Stomach (tissue), 4 donors: ENCODE results near the gene CDYL.

Source experiments
- CTCF ChIP-seq, 7 experiments: fragments of 450-650 bp in 4 of 7; fragments of 200-600 bp in 3 of 7; sonication (generic) in 3 of 7; IDR thresholded peaks; one replicate each; pipeline ENCODE4 v1.5.1; 2016 to 2019; ENCODE audit warnings: antibody characterized with exemption in 7 of 7, control low read depth in 2 of 7, mild to moderate bottlenecking in 1 of 7
- EP300 ChIP-seq: sonication (generic); formaldehyde crosslinking; IDR thresholded peaks from one replicate; pipeline ENCODE4 v1.6.1; 2017; ENCODE audit warnings: antibody characterized with exemption
- POLR2A ChIP-seq, 4 donors: fragments of 450-650 bp; IDR thresholded peaks; one replicate each; pipeline ENCODE4 v1.6.1; 2016; ENCODE audit warnings: antibody characterized with exemption in 4 of 4, control low read depth in 2 of 4, mild to moderate bottlenecking in 1 of 4, moderate library complexity in 1 of 4
- POLR2AphosphoS5 ChIP-seq, 3 donors: sonication (generic); formaldehyde crosslinking; IDR thresholded peaks; one replicate each; pipeline ENCODE4 v1.6.1; 2016; ENCODE audit warnings: antibody characterized with exemption in 3 of 3

GRCh38 chr6:4870821-4871494 lies 94.8 kb downstream of the CDYL start:
- TF ChIP-seq CTCF (IDR thresholded peaks at IDR 0.05) (no peak), POLR2AphosphoS5 (IDR thresholded peaks at IDR 0.05) (no peak), POLR2A (IDR thresholded peaks at IDR 0.05) (no peak), EP300 (no peak)
